LNCaP clone FGC (cell line): ENCODE results near the gene FAM216A.
"Not testable (repeated sequence)": the region's sequence is repeated elsewhere in the genome, so short reads cannot be mapped to it uniquely, and the experiment has no call there.

Experiments
- DNase-seq: peaks from one replicate; pipeline ENCODE4 v3.0.0-alpha.2; 2011; ENCODE audit warnings: low read depth
- H3K4me3 ChIP-seq: 2 replicates; pipeline ENCODE4 v1.5.1; 2011; ENCODE audit warnings: mild to moderate bottlenecking, low read depth, low read length, control low read depth
- CTCF ChIP-seq: IDR thresholded peaks from 2 replicates; pipeline ENCODE4 v1.5.1; 2012; ENCODE audit warnings: mild to moderate bottlenecking; ENCODE audit not compliant: control insufficient read depth, insufficient read depth; ENCODE audit errors: extremely low read depth

Gene FAM216A

GRCh38 chr12:110516995-110517394, 48.4 kb downstream of the FAM216A start:
- no peak overlapping the region for H3K4me3 ChIP-seq
- DNase-seq = no peak

GRCh38 chr12:110518014-110518413, 49.4 kb downstream of the FAM216A start:
- not testable (repeated sequence) for DNase-seq, H3K4me3 ChIP-seq

More at GRCh38 chr12:110516995-110517394, 48.4 kb downstream of the FAM216A start:
- no peak for TF ChIP-seq CTCF

- not testable (repeated sequence) for H3K4me3 ChIP-seq, DNase-seq
Observed at GRCh38 chr12:110520876-110521712, 52.4 kb downstream of the FAM216A start.

GRCh38 chr12:110528277-110528839, 59.7 kb downstream of the FAM216A start:
- TF ChIP-seq CTCF = no peak
- no peak for DNase-seq
- no peak overlapping the region for H3K4me3 ChIP-seq

GRCh38 chr12:110530511-110530910, 61.9 kb downstream of the FAM216A start:
- H3K4me3 ChIP-seq = no peak overlapping the region
- no peak for TF ChIP-seq CTCF
- DNase-seq = no peak

- TF ChIP-seq CTCF = no peak
- peak; percentile 19 for DNase-seq
Observed at GRCh38 chr12:110531741-110532333, 63.2 kb downstream of the FAM216A start.

GRCh38 chr12:110532644-110533043, 64.0 kb downstream of the FAM216A start:
- H3K4me3 ChIP-seq = no peak overlapping the region
- no peak for DNase-seq
- no peak for TF ChIP-seq CTCF

More at GRCh38 chr12:110531741-110532333, 63.2 kb downstream of the FAM216A start:
- H3K4me3 ChIP-seq = no peak overlapping the region
